ENCODE results near the gene AP1G2. TPM values are rescaled to one million over a fixed set of nuclear protein-coding genes. Genes with fewer than 3 reads are reported as not detected.

Gene AP1G2
- total and polyA plus RNA-seq, 2 of the 4 experiments (the other 2 are of a cell fraction), result 2.9 to 19.2 TPM

DNA sequence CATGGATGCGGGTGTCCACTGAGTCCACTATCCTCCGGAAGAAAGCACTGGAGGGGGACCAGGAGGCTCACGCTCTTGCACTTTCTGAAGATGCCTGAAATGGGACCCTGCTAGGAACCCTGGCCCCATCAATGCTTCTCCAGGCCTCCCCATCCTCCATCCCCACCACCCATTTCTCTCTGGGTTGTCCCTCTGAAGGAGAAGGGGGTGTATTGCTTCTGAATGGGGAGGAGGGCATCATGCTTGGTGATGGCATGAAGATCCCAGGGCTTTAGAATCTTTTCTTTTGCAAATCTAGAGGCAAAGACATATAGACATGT lies 11.7 kb upstream of the AP1G2 start:
- DNase-seq, result no peak
- H3K4me2 ChIP-seq (ENCODE audit: low read depth, low read length), result no peak overlapping the region
- H3K9me3 ChIP-seq (ENCODE audit: control insufficient read depth, insufficient read depth, low read length), result no peaks in the 10 kb centered on the region; the same call in 1 of the 2 replicates
- H3K79me1 ChIP-seq (ENCODE audit: low read depth in 1 of 2, low read length in 2 of 2), result no peaks in the 10 kb centered on the region
- TF ChIP-seq RAD21 (IDR thresholded peaks at IDR 0.05; ENCODE audit: low read length), result no peak
- TF ChIP-seq POLR2A (IDR thresholded peaks at IDR 0.05; ENCODE audit: low read depth, low read length), result no peak
- TF ChIP-seq CHD1 (IDR thresholded peaks at IDR 0.05; ENCODE audit: low read depth, low read length), result no peak
- no peak for TF ChIP-seq SMC3 (IDR thresholded peaks at IDR 0.05; ENCODE audit: low read depth, low read length)
- TF ChIP-seq MAZ (IDR thresholded peaks at IDR 0.05; ENCODE audit: borderline replicate concordance, low read depth, low read length), result no peak
- no peak for TF ChIP-seq RCOR1 (IDR thresholded peaks at IDR 0.05; ENCODE audit: insufficient replicate concordance, low read length)
- no peak for TF ChIP-seq RFX5 (IDR thresholded peaks at IDR 0.05; ENCODE audit: low read depth, low read length)
- TF ChIP-seq MXI1 (IDR thresholded peaks at IDR 0.05; ENCODE audit: borderline replicate concordance, low read depth, low read length), result no peak
- TF ChIP-seq, protein P1, sequence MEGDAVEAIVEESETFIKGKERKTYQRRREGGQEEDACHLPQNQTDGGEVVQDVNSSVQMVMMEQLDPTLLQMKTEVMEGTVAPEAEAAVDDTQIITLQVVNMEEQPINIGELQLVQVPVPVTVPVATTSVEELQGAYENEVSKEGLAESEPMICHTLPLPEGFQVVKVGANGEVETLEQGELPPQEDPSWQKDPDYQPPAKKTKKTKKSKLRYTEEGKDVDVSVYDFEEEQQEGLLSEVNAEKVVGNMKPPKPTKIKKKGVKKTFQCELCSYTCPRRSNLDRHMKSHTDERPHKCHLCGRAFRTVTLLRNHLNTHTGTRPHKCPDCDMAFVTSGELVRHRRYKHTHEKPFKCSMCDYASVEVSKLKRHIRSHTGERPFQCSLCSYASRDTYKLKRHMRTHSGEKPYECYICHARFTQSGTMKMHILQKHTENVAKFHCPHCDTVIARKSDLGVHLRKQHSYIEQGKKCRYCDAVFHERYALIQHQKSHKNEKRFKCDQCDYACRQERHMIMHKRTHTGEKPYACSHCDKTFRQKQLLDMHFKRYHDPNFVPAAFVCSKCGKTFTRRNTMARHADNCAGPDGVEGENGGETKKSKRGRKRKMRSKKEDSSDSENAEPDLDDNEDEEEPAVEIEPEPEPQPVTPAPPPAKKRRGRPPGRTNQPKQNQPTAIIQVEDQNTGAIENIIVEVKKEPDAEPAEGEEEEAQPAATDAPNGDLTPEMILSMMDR (conservative IDR thresholded peaks at IDR 0.05; ENCODE audit: low read depth, low read length), result no peak
- TF ChIP-seq MAFK (IDR thresholded peaks at IDR 0.05; ENCODE audit: low read depth, low read length), result no peak
- TF ChIP-seq, protein P2, sequence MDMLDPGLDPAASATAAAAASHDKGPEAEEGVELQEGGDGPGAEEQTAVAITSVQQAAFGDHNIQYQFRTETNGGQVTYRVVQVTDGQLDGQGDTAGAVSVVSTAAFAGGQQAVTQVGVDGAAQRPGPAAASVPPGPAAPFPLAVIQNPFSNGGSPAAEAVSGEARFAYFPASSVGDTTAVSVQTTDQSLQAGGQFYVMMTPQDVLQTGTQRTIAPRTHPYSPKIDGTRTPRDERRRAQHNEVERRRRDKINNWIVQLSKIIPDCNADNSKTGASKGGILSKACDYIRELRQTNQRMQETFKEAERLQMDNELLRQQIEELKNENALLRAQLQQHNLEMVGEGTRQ (IDR thresholded peaks at IDR 0.05; ENCODE audit: low read depth, low read length), result no peak
- TF ChIP-seq NFE2L2 (IDR thresholded peaks at IDR 0.05; ENCODE audit: low read depth, low read length), result no peak
- no peak for TF ChIP-seq FOS (IDR thresholded peaks at IDR 0.05; ENCODE audit: low read depth, low read length)
- no peak for TF ChIP-seq CEBPB (IDR thresholded peaks at IDR 0.05; ENCODE audit: low read depth, low read length)
- no peak for TF ChIP-seq BHLHE40 (IDR thresholded peaks at IDR 0.05; ENCODE audit: low read depth, low read length)
- TF ChIP-seq, protein P3, sequence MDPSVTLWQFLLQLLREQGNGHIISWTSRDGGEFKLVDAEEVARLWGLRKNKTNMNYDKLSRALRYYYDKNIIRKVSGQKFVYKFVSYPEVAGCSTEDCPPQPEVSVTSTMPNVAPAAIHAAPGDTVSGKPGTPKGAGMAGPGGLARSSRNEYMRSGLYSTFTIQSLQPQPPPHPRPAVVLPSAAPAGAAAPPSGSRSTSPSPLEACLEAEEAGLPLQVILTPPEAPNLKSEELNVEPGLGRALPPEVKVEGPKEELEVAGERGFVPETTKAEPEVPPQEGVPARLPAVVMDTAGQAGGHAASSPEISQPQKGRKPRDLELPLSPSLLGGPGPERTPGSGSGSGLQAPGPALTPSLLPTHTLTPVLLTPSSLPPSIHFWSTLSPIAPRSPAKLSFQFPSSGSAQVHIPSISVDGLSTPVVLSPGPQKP (IDR thresholded peaks at IDR 0.05; ENCODE audit: borderline replicate concordance, low read depth, low read length), result no peak
- H4K20me1 ChIP-seq (ENCODE audit: insufficient read depth, low read length), result no peaks in the 10 kb centered on the region; the same call in 1 of the 2 replicates
- H2AK9ac ChIP-seq (replicated peaks; ENCODE audit: low read depth, low read length, poor library complexity), result no peak overlapping the region
- no peak overlapping the region for H3K56ac ChIP-seq (ENCODE audit: extremely low read depth, insufficient read depth, low read length)
- ChIA-PET POLR2A (ENCODE audit: unreplicated experiment) (no interaction called here), CTCF (no interaction called here)
- in situ Hi-C loops (cut with MboI; ENCODE audit: low sequenced_read_pairs), result no loop called here
- no peaks in the 10 kb centered on the region for H3K4me1 ChIP-seq (ENCODE audit: control insufficient read depth, insufficient read depth, low read length)
- 0% methylated on average over 1 of the region's 3 CpGs; no CpG with 5 or more reads in 1 of the 2 experiments for WGBS, 2 experiments (ENCODE audit: extremely low coverage in 2 of 2, insufficient read length in 1 of 2)
- no peaks in the 10 kb centered on the region for H3K9me1 ChIP-seq (ENCODE audit: insufficient read depth, low read length)
- H4K5ac ChIP-seq (ENCODE audit: low read depth, low read length), result no peak overlapping the region
- dilution Hi-C loops (cut with HindIII; ENCODE audit: low sequenced_read_pairs, unreplicated experiment), result no loop called here
- H3K14ac ChIP-seq (replicated peaks; ENCODE audit: low read depth, low read length), result no peak overlapping the region
- H2BK20ac ChIP-seq (ENCODE audit: low read depth, low read length), result no peak overlapping the region
- H4K91ac ChIP-seq (ENCODE audit: insufficient read depth, low read depth, low read length), result no peak overlapping the region
- no peak overlapping the region for H3K4me3 ChIP-seq (ENCODE audit: insufficient read depth, low read depth, low read length)
- no peak overlapping the region for H2BK120ac ChIP-seq (ENCODE audit: low read depth, low read length)
- peaks cover 58% of the 10 kb centered on the region for H3K27me3 ChIP-seq (ENCODE audit: control insufficient read depth, insufficient read depth, low read length)
- BruUV-seq (replicated peaks), result no TSS peak
- H3K18ac ChIP-seq (ENCODE audit: low read depth, low read length), result no peak overlapping the region
- no peak overlapping the region for H3K4ac ChIP-seq (ENCODE audit: low read depth, low read length)
- no peak overlapping the region for H2AFZ ChIP-seq (replicated peaks; ENCODE audit: low read length, poor library complexity)
- no peaks in the 10 kb centered on the region for H3K36me3 ChIP-seq (ENCODE audit: control insufficient read depth, insufficient read depth, low read length)
- H4K8ac ChIP-seq (ENCODE audit: low read depth in 2 of 2, low read length in 2 of 2), result no peak overlapping the region
- ATAC-seq (ENCODE audit: low read depth), result no peak
- no peak overlapping the region for H2BK15ac ChIP-seq (ENCODE audit: low read depth, low read length)
- intact Hi-C loops (cut with micrococcal nuclease), result no loop called here
- no peak overlapping the region for H3K23ac ChIP-seq (ENCODE audit: low read depth, low read length)
- H3K27ac ChIP-seq (ENCODE audit: insufficient read depth, low read length), result no peak overlapping the region
- H2AK5ac ChIP-seq (ENCODE audit: low read depth, low read length), result no peak overlapping the region
- no peak overlapping the region for H2BK5ac ChIP-seq (ENCODE audit: low read depth, low read length, poor library complexity, severe bottlenecking)
- no peak overlapping the region for H3K9ac ChIP-seq (ENCODE audit: low read depth, low read length)

Data from IMR-90 (cell line).